HG02938 (cell line): ENCODE measurements around the gene CEMIP.
A peak's percentile ranks its signal among the peaks of the same experiment; 100 is the strongest.

Source experiments
- ATAC-seq: cut with Tn5 transposase; IDR thresholded peaks from one replicate; pipeline ENCODE4 v1.9.1; 2021; ENCODE audit warnings: mild to moderate bottlenecking, moderate library complexity; ENCODE audit not compliant: unreplicated experiment

CEMIP gene

DNA sequence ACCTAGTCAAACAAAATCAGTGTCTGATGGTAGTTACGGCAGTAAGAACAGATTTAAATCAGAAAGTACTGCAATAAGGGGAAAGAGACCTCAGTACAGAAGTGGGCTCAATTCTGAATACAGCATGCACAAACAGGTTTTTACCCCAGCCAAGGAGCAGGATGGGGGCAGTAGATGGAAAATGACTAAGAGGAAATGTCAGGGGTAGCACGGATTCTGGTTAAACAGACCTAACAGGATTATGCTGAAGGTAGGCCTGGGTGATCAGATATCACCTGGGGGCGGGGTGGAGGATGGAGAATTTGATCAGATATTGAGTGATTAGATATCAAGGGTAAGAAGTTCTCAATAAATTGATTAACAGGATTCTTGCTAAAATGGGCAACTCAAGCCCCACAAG, 191.5 kb downstream of the CEMIP start:
- no peak for ATAC-seq

DNA sequence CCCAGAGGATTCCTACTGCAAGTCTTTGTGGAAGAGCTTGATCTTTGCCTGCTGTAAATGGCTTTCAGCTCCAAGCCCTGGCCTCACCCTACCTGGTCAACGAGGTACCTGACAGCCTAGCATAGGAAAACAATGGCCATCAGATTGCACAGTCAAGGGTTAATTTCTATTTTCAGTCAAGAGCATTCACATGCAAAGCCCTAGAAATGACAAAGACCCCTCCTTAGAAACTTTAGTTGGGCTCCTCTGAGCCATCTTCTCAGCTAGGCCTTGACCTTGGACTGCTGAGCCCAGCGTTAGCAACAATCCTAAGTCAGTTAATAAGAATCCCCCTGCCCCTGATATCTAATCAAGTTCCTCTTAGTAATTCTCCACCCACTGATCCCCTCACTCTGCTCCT, 192.0 kb downstream of the CEMIP start:
- no peak for ATAC-seq

DNA sequence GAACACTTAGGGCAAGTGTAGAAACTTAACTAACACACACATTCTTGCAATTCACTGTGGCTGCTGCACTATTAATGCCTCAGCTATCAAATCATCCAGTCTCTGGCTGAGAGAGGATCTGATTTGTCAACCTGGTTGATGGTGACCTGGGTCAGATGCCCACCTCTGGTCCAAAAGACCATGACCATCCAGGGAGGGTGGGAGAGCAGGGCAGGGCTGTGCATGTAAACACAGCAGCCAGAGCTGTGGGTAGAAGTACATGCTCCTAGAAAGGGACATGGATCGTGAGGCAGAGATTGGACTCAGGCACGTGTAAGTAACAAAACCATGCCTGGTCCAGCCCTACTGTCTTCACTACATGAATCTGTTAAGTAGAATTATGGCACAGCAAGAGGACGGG, 193.1 kb downstream of the CEMIP start:
- no peak for ATAC-seq

DNA sequence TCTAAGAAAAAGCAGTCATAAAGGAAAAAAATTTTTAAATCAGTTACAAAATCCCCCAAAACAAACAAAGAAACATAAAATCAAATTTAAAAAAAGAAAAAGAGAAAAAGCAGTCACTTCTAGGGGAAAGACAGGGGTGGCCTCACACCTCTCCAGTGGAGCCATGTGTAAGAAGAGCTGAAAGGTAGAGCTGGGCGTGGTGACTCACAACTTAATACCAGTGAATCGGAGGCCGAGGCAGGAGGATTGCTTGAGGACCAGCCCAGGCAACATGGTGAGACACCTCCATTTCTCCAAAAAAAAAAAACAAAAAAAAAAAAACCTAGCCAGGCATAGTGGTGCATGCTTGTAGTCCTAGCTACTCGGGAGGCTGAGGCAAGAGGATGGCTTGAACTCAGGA, 195.7 kb downstream of the CEMIP start:
- ATAC-seq, result no peak

DNA sequence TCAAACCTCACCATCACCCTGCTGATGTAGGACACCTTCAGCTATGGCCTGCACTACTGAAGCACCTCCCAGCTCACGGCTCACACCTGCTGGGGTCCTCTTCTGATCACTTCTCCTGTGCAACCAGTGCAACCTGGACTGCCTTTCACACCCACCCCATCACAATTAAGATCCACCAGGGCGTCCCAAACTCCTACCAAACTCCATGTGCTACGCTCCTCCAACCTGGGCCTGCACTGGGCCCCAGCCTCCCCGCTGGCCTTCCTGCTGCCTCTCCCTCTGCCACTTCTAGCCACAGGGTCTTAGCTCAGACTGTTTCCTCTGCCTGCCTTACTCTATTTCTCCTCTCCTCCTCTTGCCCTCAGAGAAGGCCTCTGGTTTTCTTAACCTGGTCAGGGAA, 197.7 kb downstream of the CEMIP start:
- ATAC-seq, result no peak

DNA sequence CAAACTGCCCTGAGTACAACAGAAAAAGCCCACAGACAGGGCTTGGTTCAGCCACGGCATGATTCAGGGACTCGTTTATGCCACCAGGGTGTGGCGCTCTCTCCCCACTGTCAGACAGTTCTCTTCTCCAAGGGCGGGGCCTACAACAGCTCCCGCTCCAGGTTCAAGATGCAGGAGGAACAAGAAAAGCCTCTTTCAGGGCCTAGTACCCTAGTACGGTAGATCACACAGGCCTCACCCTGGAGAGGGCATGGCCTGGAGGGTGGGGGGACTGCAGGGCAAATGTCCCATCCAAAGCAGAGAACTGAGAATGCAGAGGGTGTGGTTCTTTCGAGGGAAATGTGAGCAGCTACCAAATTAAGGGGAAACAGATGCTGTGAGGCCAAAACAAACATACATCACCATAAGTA, 198.5 kb downstream of the CEMIP start:
- no peak for ATAC-seq

DNA sequence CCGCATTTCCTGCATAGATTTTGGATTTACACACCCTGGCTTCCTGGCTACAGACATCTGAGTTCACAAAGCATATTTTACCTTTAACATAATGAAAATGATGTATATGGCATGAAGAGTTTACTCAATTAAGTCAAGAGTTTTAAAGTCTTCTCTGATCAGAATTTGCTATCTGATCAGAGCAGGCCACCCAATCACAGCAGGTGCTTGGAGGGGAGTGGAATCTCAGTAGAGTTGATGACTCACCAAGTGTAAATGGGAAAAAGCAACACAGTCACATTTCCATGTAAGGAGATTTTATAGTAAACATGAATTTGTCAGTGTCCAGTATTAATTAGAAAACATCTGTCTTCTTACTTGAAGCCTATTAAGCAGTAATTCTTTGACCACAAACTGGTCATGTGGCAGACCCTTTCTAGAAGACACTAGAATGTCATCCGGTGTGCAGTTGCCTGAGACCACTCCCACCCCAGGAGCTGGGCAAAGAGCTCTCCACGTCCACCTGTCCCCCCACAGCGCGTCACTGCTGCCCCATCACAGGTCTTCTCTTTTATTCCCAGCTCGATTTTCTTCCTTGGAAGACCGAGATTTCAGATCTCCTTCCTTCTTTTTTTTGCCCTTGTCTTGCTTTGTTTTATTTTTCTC, 199.6 kb downstream of the CEMIP start:
- ATAC-seq, result no peak

DNA sequence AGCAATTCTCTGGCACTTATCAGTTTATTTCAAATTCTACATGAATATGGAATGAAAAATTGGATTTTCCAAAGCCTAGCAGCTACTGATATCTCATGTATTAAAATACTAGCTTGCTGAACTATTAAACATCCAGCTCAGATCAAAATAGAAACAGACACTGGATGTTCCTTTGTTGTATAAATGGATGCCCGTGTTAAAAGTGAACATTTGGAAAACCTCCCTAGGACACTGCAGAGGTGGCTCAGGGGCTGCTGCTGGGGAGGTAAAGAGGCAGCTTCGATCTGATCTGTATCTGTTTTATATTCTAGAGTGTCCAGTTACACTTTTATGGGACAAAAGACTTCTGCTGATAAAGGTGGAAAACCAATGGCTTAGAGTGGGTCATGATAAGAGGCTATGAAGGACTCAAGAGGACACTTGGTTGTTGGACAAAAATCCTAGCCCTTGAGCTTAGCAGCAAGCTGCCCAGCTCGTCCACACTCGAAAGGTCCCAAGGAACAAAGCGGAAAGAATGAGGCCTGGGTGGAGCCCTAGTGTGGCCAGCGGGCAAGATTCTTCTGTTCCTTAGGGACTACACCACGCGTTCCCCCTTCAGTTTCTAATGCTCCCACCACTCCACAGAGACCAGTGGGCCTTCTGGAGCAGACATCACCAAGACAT, 200.5 kb downstream of the CEMIP start:
- no peak for ATAC-seq

DNA sequence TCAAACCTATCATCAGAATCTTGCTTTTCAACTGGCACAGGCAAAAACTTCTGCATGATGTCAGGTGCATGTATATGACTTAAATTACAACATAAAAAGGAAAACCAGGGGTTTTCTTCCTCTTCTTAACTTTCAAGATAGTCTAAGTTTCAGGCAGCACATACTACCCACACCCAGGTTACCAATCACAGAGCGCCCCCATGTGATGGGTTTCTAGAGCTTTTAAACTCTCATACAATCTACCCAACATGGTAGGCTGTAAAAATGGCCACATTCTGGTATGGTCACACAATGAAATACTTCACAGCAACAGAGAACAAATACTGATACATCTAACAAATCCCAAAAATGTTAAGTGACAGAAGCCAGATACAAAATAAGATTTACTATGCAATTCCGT, 203.0 kb downstream of the CEMIP start:
- ATAC-seq, result no peak

DNA sequence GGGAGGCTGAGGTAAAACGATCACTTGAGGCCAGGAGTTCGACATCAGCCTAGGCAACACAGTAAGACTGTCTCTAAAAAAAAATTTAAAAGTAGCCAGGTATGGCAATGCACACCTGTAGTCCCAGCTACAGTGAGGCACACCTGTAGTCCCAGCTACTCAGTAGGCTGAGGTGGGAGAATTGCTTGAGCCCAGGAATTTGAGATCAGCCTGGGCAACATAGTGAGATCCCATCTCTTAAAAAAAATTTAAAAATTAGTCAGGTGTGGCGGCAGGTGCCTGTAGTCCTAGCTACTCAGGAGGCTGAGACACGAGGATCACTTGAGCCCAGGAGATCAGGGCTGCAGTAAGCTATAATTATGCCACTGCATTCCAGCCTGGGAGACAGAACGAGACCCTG, 203.7 kb downstream of the CEMIP start:
- ATAC-seq, result no peak

DNA sequence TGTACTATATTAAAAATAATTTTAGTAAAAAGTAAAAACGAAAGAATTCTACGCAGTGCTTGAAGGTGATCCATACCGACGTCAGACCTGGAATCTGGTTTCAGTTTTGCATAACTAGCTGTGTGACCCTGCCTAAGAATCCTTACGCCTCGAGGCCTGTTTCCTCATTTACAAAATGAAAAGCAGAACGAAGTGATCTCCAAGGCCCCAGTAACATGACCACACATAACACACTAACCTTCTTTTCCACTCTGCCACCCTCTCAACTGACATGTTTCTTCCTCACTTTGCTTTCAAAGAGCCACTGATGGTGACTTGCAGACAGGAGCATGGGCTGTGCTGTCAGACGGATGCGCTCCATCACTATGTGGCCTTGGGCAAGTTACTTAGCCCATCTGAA, 205.7 kb downstream of the CEMIP start:
- no peak for ATAC-seq

DNA sequence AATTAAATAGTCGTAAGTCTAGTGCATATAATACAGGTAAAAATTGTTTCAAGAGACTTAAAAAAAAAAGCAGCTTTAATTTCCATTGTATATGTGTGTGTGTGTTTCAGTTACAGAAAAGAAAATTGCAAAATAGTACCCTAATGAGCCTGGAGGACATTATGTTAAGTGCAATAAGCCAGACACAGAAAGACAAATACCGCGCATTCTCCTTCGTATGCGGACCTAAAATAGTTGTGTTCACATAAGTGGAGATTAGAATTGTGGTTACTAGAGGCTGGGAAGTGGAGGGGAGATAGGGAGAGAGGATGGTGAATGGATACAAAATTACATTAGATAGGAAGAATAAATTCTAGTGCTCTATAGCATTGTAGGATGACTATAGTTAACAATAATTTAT, 206.8 kb downstream of the CEMIP start:
- ATAC-seq, result no peak

DNA sequence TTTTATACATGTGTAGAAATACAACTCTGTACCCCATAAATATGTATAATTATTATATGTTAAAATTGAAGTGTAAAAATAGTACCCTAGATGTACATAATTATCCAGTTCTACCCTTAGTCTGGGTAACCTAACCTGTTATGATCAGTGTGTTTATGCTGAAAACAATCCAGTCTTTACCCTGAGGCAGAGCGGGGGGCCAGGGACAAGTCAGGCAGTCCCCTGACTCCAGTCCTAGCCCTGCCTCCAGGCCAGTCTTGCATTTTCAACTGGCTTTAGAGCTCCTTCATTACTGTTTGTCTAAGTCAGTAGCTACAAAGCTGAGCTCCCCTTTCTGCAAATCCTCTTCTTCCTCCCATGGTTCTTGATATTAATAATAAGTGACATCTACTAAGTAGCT, 207.3 kb downstream of the CEMIP start:
- no peak for ATAC-seq

DNA sequence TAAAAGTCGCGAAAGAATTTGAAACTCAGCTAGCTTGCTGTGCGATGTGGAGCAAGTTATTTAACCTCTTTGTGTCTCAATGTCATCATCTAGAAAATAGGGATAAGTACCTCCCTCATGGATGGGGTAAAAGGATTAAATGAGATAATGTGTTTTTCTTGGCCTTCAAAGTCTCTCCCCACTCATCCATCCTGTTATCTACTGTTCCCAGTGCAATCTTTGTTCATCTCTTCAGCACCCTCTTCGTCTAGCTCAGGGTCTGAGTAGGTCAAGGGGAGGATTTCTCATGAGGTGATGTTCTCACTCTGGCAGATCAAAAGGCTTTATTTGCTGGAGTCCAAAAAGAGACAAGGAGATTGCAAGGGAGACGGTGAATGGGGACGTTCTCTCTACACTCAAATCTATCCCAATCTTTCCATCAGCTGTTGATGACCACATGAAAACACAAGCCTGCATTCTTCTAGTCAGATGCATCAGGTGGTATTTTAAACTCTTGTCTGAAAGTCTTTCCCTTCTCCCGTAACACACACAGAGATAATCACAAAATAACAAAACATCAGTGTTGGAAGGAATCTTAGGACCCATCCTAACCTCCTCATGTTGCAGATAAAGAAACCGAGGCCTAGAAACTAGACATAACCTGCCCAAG, 209.1 kb downstream of the CEMIP start:
- no peak for ATAC-seq

DNA sequence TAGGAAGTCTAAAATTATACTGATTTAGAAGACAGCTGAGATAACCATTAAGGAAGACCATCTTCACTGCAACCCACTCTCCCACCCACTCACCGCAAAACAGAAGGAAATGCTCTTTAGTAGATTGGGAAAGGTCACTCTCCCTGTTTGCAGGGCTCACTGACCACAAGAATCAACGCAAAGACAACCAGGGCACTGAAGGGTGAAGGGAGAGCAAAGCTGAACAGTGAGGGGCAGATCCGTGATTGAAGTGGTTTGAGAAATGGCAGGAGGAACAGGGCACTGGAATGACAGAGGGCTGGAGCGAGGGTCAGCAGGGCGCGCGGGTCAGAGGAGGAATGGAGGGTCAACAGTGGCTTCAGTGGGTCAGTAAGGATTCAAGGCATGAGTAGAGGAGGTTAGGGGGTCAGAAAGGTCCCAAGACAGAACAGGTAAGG, 209.9 kb downstream of the CEMIP start:
- peak; percentile 13 for ATAC-seq

DNA sequence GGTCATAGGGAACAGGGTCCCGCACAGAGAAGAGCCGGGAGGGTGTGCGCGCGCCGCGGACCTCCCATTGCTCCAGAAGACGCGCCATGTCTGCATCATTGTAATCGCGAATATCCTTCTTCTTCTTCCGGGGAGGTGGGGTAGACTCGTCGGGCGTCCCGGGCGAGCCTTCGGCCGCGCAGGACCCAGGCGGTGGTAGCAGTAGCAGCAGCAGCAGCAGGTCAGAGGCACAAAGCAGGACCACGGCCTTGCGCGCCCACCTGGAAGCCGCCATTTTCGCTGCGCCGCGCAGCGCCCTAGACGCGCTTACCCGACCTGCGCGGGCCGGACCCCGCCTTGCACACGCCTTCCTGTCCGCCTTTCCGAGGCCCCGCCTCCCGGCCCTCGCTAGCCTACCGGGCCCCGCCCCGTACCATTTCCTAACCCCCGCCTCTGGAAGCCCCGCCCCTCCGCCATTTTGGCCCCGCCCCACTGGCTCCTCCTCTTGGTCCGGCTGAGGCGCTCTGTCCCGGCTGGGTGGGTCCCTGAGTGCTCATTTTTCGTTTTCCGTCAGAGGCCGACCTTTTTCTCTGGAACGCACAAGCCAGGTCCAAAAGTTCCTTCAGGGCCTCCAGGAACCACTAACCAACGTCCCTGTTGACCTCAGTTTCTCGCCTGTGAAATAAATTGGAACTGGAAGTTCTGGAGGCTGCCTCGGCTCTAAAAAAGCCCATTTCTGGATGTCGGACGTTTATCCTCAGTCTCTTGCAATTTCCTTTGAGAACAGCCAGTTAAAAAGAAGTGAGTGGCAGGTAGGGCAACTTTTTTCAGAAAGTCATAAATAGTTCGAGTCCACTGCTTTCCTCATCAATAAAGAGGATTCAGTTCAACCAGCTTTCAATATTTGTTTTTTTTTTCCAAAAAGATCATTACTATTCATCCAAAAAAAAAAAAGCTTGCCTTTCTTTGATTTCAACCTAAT, 210.6 kb downstream of the CEMIP start, which contains the start of gene MESD:
Gene MESD (minus strand): TSS at position 302 of the 961 bp plus-strand sequence. CDS start 28 bp downstream, at position 274.
- ATAC-seq, result peak; percentile 90

DNA sequence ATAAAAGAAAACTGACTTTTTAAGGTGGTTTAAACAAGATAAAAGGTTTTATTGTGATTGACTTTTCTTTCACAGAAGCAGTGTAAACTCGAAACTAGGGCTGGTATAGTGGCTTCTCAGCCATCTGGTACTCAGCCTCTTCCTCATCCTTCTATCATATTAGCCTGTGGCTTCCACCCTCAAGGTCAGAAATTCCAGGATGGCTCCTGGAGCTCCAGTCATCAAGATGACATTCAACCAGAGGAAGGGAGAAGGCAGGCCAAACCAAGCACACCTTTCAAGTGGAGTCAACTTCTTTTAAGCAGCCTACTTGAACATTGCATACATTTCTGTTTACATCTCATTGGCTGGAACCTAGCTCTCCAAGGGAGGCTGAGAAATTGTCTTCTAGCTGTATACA, 211.8 kb downstream of the CEMIP start:
- no peak for ATAC-seq

DNA sequence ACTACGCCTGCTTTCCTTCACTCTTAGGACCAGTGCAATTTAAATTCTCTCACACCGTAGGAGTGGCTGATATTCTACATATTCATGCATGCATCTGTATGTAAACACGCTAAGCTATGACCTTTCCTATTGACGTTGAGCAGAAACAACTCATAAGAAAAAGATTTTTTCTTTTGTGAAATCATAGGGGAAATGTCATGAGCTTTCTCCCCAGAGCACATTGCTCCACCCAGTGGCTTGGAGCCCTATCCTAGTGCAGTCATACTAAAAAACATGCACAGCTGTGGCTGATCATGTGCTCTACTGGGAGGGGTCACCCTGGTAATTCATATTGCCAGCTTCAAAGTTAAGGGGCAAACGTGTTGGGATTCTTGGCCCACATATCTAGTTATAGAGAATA, 212.3 kb downstream of the CEMIP start:
- no peak for ATAC-seq

DNA sequence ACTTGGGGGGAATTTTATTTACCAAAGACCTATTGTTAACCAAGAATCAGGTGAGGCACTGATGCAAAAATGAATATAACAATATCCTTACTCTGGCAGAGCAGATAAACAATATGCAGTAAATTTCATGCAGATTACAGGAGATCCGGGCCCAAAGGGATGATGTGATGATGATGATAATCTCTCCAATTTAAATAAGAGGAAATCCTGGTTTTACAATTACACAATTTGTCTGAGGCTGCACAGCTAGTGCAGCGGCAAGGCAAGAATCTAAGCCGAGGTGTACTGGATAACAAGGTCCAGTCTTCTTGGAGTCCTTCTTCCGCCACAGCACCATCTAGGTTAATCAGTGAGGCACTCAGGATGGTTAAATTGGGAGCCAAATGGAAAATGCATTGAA, 212.8 kb downstream of the CEMIP start:
- no peak for ATAC-seq

DNA sequence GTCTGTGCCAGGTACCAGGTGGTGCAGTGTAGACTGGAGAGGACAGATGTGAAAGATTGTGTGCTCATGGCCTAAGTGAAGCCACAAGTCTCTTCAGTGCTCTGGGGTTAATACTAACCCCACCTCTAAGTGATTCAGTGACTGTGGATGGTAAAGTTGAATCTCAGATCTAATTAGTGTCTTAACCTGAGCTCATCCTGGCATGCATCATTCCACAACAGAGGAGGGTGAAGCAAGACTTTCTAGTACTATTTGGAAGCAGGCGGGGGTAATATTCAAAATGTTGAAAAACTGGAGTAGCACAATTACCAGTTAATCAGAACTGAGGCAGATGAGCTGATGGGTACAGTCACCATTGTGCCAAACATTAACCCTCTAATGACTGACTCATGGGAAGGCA, 213.3 kb downstream of the CEMIP start:
- no peak for ATAC-seq

DNA sequence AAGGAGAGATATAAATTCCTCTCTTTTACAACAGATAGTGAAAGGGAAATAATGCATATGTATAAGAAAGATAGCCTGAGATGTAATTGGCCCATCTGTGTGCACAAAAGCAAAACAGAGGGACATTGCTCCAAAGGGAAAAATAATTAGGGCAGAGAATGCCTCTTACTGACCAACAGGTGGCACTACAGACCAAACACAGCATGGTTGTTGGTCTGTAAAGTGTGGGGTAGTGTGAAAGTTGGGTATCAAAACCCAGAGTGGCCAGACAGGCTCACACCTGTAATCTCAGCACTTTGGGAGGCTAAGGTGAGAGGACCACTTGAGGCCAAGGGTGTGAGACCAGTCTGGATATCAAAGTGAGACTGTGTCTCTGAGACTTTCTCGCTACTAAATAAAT, 217.1 kb downstream of the CEMIP start:
- ATAC-seq, result no peak
